ENCODE measurements around the gene INAVA. TPM values are rescaled to one million over a fixed set of nuclear protein-coding genes. Genes with fewer than 3 reads are reported as not detected.

The INAVA gene
- total and polyA plus RNA-seq, 9 of the 15 experiments (the other 6 are each of a cell fraction or from before 2014, with no cell fraction given) = 0.09 TPM; not detected in 8

GRCh38 chr1:200861937-200862647, 32.6 kb upstream of the INAVA start (continued):
- TF ChIP-seq SMAD2 (IDR thresholded peaks at IDR 0.05; ENCODE audit: low read depth, low read length) (no peak), ZNF592 (IDR thresholded peaks at IDR 0.05) (no peak), CREM (IDR thresholded peaks at IDR 0.05; ENCODE audit: low read depth) (no peak), PRPF4 (IDR thresholded peaks at IDR 0.05; ENCODE audit: insufficient read depth, low read depth, low read length, poor library complexity, severe bottlenecking) (no peak), TSHZ1 (CRISPR knock-in tag; IDR thresholded peaks at IDR 0.05) (no peak), HLTF (IDR thresholded peaks at IDR 0.05) (no peak), ZNF224 (CRISPR knock-in tag; IDR thresholded peaks at IDR 0.05) (no peak), POLR2A (conservative IDR thresholded peaks at IDR 0.05) (no peak)
